ENCODE results near the gene HNMT. TPM values are rescaled to one million over a fixed set of nuclear protein-coding genes. Genes with fewer than 3 reads are reported as not detected.

The HNMT gene
- total and polyA plus RNA-seq, 2 of the 8 experiments (the other 6 are each of a cell fraction or from before 2014, with no cell fraction given), result 1.6 to 3.6 TPM

DNA sequence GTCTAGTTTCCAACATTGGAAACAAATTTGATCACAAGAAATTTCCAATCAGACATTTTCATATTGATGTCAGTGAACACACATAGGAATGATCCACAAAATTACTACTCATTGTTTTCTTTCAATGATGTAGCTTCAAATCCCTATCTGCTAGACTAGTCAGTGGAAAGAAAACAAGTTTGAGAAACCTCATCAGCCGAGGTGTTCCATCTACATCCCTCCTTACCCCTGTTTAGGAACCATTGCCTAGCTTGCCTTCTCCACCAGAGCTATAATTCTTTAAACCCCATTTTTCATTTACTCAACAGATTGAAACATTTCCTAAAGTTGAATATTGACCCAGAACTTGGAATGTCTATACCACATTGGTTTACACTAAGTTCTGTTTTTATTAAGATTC is 45.3 kb downstream of the HNMT start:
- H3K79me2 ChIP-seq (ENCODE audit: control insufficient read depth in 1 of 2, insufficient read depth in 2 of 2, low read length in 2 of 2), result no peaks in the 10 kb centered on the region
- no peak overlapping the region for H3K18ac ChIP-seq (ENCODE audit: extremely low read depth, low read length)
- H4K20me1 ChIP-seq (replicated peaks in 1 of 2; ENCODE audit: control insufficient read depth in 1 of 2, insufficient read depth in 2 of 2, low read length in 2 of 2), result no peaks in the 10 kb centered on the region
- H2AFZ ChIP-seq (ENCODE audit: low read length), result no peak overlapping the region
- no peaks in the 10 kb centered on the region for H3K9me3 ChIP-seq (ENCODE audit: insufficient read depth in 2 of 2, low read depth in 1 of 2, low read length in 1 of 2)
- H3K9ac ChIP-seq (replicated peaks in 1 of 4; ENCODE audit: extremely low read depth in 1 of 4, low read depth in 3 of 4, low read length in 3 of 4), result no peak overlapping the region
- H3K23ac ChIP-seq (ENCODE audit: insufficient read length), result no peak overlapping the region
- TF ChIP-seq SIX5 (IDR thresholded peaks at IDR 0.05; ENCODE audit: low read depth, low read length) (no peak), SRF (IDR thresholded peaks at IDR 0.05; ENCODE audit: low read depth, low read length) (no peak), EP300 (IDR thresholded peaks at IDR 0.05; ENCODE audit: borderline replicate concordance in 1 of 2, low read depth in 2 of 2, low read length in 2 of 2) (no peak), BRCA1 (IDR thresholded peaks at IDR 0.05; ENCODE audit: low read depth, low read length) (no peak), EZH2 (IDR thresholded peaks at IDR 0.05; ENCODE audit: low read depth, low read length, severe bottlenecking) (no peak), ZNF274 (IDR thresholded peaks at IDR 0.05; ENCODE audit: borderline replicate concordance, extremely low read depth, low read length) (no peak), CEBPB (IDR thresholded peaks at IDR 0.05; ENCODE audit: low read depth, low read length) (no peak), RAD21 (IDR thresholded peaks at IDR 0.05 in 1 of 2, conservative IDR thresholded peaks at IDR 0.05 in 1 of 2; ENCODE audit: low read depth in 2 of 2, low read length in 2 of 2) (no peak)
- TF ChIP-seq, protein P1, sequence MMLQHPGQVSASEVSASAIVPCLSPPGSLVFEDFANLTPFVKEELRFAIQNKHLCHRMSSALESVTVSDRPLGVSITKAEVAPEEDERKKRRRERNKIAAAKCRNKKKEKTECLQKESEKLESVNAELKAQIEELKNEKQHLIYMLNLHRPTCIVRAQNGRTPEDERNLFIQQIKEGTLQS (IDR thresholded peaks at IDR 0.05; ENCODE audit: insufficient read depth, low read depth, low read length), result no peak
- no peak overlapping the region for H4K5ac ChIP-seq (ENCODE audit: insufficient read length, low read depth, low read length)
- no peak overlapping the region for H3K56ac ChIP-seq (replicated peaks; ENCODE audit: insufficient read length, low read depth, low read length)
- no peak overlapping the region for H2BK12ac ChIP-seq (ENCODE audit: low read depth, low read length)
- DNase-seq (ENCODE audit: low read depth in 1 of 2, low spot score in 2 of 2) (no peak), FAIRE-seq (no peak)
- no peaks in the 10 kb centered on the region for H3K79me1 ChIP-seq (ENCODE audit: low read depth, low read length)
- no peak overlapping the region for H4K8ac ChIP-seq (ENCODE audit: extremely low read depth, insufficient read depth, low read length)
- H3K27me3 ChIP-seq (replicated peaks in 1 of 4; ENCODE audit: control insufficient read depth in 3 of 4, extremely low read depth in 1 of 4, insufficient read depth in 3 of 4, low read length in 3 of 4), result peaks cover 0 to 1% (median 0%) of the 10 kb centered on the region in 4 experiments; a peak in 1 of 7 replicates
- no peak overlapping the region for H4K91ac ChIP-seq (replicated peaks; ENCODE audit: insufficient read length, low read length)
- H3K4me2 ChIP-seq (ENCODE audit: insufficient read depth in 1 of 2, low read depth in 2 of 2, low read length in 2 of 2), result no peak overlapping the region
- 92% methylated on average over 1 of the region's 1 CpG; no CpG with 5 or more reads in 1 of the 2 experiments for WGBS, 2 experiments (ENCODE audit: extremely low coverage in 1 of 2, insufficient coverage in 1 of 2, insufficient read length in 1 of 2, insufficient replicate concordance in 2 of 2, low coverage in 1 of 2, low lambda C conversion rate in 2 of 2, missing lambda C conversion rate in 1 of 2)
- CTCF ChIA-PET (ENCODE audit: partially characterized antibody), result interaction anchor here (1.0 to 1.6 kb wide), 5 partner anchors 10 to 81 kb away, joined by 3 to 5 read pairs (median 4); partner anchors contain the start of gene HNMT
- no peak overlapping the region for H3K4me3 ChIP-seq (ENCODE audit: extremely low read depth in 1 of 4, insufficient read depth in 2 of 4, low read depth in 3 of 4, low read length in 4 of 4)
- H3K14ac ChIP-seq (ENCODE audit: insufficient read length), result no peak overlapping the region
- H2BK120ac ChIP-seq (replicated peaks; ENCODE audit: low read depth, low read length), result no peak overlapping the region
- no peak overlapping the region for H3K4ac ChIP-seq (replicated peaks; ENCODE audit: insufficient read length, low read depth, low read length)
- H2BK5ac ChIP-seq (ENCODE audit: low read depth, low read length), result no peak overlapping the region
- H3K4me1 ChIP-seq (replicated peaks in 1 of 4; ENCODE audit: control insufficient read depth in 3 of 4, insufficient read depth in 4 of 4, low read length in 3 of 4), result no peaks in the 10 kb centered on the region
- no peak overlapping the region for H2BK15ac ChIP-seq (ENCODE audit: low read length)
- no peak overlapping the region for H2AK5ac ChIP-seq (ENCODE audit: low read depth, low read length)
- POLR2A ChIA-PET (ENCODE audit: partially characterized antibody), result no interaction called here
- no peak overlapping the region for H2BK20ac ChIP-seq (ENCODE audit: low read length)
- H3K27ac ChIP-seq (ENCODE audit: low read depth, low read length), result no peak overlapping the region
- H3K23me2 ChIP-seq (ENCODE audit: low read depth, low read length), result no peaks in the 10 kb centered on the region
- no peaks in the 10 kb centered on the region for H3K36me3 ChIP-seq (ENCODE audit: control insufficient read depth in 2 of 4, insufficient read depth in 4 of 4, low read length in 3 of 4)
